ENCODE measurements around the gene APOL5.

- TF ChIP-seq CEBPZ (IDR thresholded peaks at IDR 0.05; ENCODE audit: low read depth, low read length) (no peak), POLR2A (IDR thresholded peaks at IDR 0.05; ENCODE audit: low read depth, low read length) (no peak), RCOR1 (conservative IDR thresholded peaks at IDR 0.05; ENCODE audit: low read depth, low read length) (no peak), SIX5 (IDR thresholded peaks at IDR 0.05; ENCODE audit: low read depth, low read length, severe bottlenecking) (no peak), CTCF (IDR thresholded peaks at IDR 0.05 in 2 of 3, conservative IDR thresholded peaks at IDR 0.05 in 1 of 3; ENCODE audit: control insufficient read depth in 2 of 3, extremely low read depth in 1 of 3, insufficient read depth in 1 of 3, low read depth in 3 of 3, low read length in 3 of 3) (no peak), PKNOX1 (IDR thresholded peaks at IDR 0.05) (no peak), GABPA (IDR thresholded peaks at IDR 0.05; ENCODE audit: low read depth) (no peak), RAD51 (IDR thresholded peaks at IDR 0.05) (no peak), TCF12 (IDR thresholded peaks at IDR 0.05; ENCODE audit: low read depth, low read length) (no peak), EP300 (IDR thresholded peaks at IDR 0.05; ENCODE audit: borderline replicate concordance in 1 of 2, control insufficient read depth in 1 of 2, low read depth in 2 of 2, low read length in 2 of 2) (no peak)
- TF ChIP-seq, protein P1, sequence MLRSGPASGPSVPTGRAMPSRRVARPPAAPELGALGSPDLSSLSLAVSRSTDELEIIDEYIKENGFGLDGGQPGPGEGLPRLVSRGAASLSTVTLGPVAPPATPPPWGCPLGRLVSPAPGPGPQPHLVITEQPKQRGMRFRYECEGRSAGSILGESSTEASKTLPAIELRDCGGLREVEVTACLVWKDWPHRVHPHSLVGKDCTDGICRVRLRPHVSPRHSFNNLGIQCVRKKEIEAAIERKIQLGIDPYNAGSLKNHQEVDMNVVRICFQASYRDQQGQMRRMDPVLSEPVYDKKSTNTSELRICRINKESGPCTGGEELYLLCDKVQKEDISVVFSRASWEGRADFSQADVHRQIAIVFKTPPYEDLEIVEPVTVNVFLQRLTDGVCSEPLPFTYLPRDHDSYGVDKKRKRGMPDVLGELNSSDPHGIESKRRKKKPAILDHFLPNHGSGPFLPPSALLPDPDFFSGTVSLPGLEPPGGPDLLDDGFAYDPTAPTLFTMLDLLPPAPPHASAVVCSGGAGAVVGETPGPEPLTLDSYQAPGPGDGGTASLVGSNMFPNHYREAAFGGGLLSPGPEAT (IDR thresholded peaks at IDR 0.05; ENCODE audit: low read depth) = no peak
Observed at GRCh38 chr22:35717572-35717971, at the start of gene APOL5.

Data from GM12878 (cell line).